ENCODE measurements around the gene FOSL1.

DNA sequence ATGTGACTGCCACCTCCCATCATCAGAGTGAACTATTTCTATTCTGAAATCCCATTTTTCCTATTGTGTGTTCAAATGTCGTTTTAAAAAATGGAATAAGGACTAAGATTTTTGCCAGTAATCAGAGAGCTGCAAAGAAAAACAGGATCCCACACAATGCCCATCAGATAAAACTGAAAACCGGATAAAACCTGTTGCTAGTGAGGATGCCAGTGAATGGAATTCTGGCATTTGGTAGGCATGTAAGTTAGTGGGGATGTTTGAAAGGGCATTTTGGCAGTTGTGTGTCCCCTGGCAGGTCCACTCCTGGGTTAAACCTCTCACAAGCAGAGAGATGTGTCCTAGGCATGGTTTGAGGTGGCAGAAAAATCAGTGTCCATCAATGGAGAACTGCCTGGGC, 25.2 kb upstream of the FOSL1 start:
- TF ChIP-seq GABPA (IDR thresholded peaks at IDR 0.05; ENCODE audit: low read depth) = no peak
- TF ChIP-seq, protein P1, sequence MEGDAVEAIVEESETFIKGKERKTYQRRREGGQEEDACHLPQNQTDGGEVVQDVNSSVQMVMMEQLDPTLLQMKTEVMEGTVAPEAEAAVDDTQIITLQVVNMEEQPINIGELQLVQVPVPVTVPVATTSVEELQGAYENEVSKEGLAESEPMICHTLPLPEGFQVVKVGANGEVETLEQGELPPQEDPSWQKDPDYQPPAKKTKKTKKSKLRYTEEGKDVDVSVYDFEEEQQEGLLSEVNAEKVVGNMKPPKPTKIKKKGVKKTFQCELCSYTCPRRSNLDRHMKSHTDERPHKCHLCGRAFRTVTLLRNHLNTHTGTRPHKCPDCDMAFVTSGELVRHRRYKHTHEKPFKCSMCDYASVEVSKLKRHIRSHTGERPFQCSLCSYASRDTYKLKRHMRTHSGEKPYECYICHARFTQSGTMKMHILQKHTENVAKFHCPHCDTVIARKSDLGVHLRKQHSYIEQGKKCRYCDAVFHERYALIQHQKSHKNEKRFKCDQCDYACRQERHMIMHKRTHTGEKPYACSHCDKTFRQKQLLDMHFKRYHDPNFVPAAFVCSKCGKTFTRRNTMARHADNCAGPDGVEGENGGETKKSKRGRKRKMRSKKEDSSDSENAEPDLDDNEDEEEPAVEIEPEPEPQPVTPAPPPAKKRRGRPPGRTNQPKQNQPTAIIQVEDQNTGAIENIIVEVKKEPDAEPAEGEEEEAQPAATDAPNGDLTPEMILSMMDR (IDR thresholded peaks at IDR 0.05; ENCODE audit: insufficient read depth, low read length) = no peak
- no peak for TF ChIP-seq POLR2AphosphoS5 (IDR thresholded peaks at IDR 0.05; ENCODE audit: low read depth)
- no peak for TF ChIP-seq SPI1 (IDR thresholded peaks at IDR 0.05; ENCODE audit: borderline replicate concordance, low read depth)
- TF ChIP-seq, protein P2, sequence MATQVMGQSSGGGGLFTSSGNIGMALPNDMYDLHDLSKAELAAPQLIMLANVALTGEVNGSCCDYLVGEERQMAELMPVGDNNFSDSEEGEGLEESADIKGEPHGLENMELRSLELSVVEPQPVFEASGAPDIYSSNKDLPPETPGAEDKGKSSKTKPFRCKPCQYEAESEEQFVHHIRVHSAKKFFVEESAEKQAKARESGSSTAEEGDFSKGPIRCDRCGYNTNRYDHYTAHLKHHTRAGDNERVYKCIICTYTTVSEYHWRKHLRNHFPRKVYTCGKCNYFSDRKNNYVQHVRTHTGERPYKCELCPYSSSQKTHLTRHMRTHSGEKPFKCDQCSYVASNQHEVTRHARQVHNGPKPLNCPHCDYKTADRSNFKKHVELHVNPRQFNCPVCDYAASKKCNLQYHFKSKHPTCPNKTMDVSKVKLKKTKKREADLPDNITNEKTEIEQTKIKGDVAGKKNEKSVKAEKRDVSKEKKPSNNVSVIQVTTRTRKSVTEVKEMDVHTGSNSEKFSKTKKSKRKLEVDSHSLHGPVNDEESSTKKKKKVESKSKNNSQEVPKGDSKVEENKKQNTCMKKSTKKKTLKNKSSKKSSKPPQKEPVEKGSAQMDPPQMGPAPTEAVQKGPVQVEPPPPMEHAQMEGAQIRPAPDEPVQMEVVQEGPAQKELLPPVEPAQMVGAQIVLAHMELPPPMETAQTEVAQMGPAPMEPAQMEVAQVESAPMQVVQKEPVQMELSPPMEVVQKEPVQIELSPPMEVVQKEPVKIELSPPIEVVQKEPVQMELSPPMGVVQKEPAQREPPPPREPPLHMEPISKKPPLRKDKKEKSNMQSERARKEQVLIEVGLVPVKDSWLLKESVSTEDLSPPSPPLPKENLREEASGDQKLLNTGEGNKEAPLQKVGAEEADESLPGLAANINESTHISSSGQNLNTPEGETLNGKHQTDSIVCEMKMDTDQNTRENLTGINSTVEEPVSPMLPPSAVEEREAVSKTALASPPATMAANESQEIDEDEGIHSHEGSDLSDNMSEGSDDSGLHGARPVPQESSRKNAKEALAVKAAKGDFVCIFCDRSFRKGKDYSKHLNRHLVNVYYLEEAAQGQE (IDR thresholded peaks at IDR 0.05; ENCODE audit: insufficient replicate concordance, low read depth) = no peak
